Measurements from ENCODE around the gene STRN3. TPM values are rescaled to one million over a fixed set of nuclear protein-coding genes. Genes with fewer than 3 reads are reported as not detected.

STRN3 gene
- total and polyA plus RNA-seq, 8 donors, result 7.3 to 21.5 (median 11.6) TPM

- Histone ChIP-seq H3K4me1 (peaks cover 0 to 12% (median 6%) of the 10 kb centered on the region in 3 donors), H3K27ac (no peak overlapping the region), H3K9me3 (no peaks in the 10 kb centered on the region), H3K27me3 (no peaks in the 10 kb centered on the region), H3K4me3 (no peak overlapping the region), H3K36me3 (no peaks in the 10 kb centered on the region)
- no peak for ATAC-seq
- intact Hi-C loops (cut with DNase I), result no loop called here
- no peak for DNase-seq
- no peak for TF ChIP-seq CTCF (IDR thresholded peaks at IDR 0.05)
- WGBS, 2 donors, result 71 to 78% methylated on average over 1 of the region's 1 CpG
- FAIRE-seq, result no peak
Measured at GRCh38 chr14:31037709-31038221, 11.6 kb upstream of the STRN3 start.

GRCh38 chr14:31036552-31036951 is 10.4 kb upstream of the STRN3 start:
- H3K9me3 ChIP-seq, result no peaks in the 10 kb centered on the region
- peaks cover 0 to 19% (median 6%) of the 10 kb centered on the region in 3 donors for H3K4me1 ChIP-seq
- 98% methylated on average over 4 of the region's 4 CpGs for WGBS, 2 donors
- no peak overlapping the region for H3K27ac ChIP-seq
- no peak overlapping the region for H3K4me3 ChIP-seq
- H3K27me3 ChIP-seq, result no peaks in the 10 kb centered on the region
- no peak for FAIRE-seq
- intact Hi-C loops (cut with DNase I), result no loop called here
- no peak for DNase-seq
- no peak for ATAC-seq
- H3K36me3 ChIP-seq, result no peaks in the 10 kb centered on the region
- no peak for TF ChIP-seq CTCF (IDR thresholded peaks at IDR 0.05)

GRCh38 chr14:31030469-31030868 is 4.3 kb upstream of the STRN3 start:
- ATAC-seq, result no peak
- WGBS, 2 donors, result 83 to 88% methylated on average over 5 of the region's 5 CpGs
- no peak for TF ChIP-seq CTCF (IDR thresholded peaks at IDR 0.05)
- DNase-seq, result no peak
- no peak overlapping the region for H3K27ac ChIP-seq
- H3K36me3 ChIP-seq, result no peaks in the 10 kb centered on the region
- H3K27me3 ChIP-seq, result no peaks in the 10 kb centered on the region
- FAIRE-seq, result no peak
- peaks cover 0 to 27% (median 13%) of the 10 kb centered on the region in 3 donors for H3K4me1 ChIP-seq
- intact Hi-C loops (cut with DNase I), result no loop called here
- H3K4me3 ChIP-seq, result no peak overlapping the region
- H3K9me3 ChIP-seq, result no peaks in the 10 kb centered on the region

GRCh38 chr14:31029016-31029970 is 3.1 kb upstream of the STRN3 start:
- WGBS, 2 donors, result 87 to 90% methylated on average over 3 of the region's 3 CpGs
- intact Hi-C loops (cut with DNase I), result no loop called here
- FAIRE-seq, result no peak

More at GRCh38 chr14:31029016-31029970, 3.1 kb upstream of the STRN3 start:
- H3K4me3 ChIP-seq, result no peak overlapping the region
- H3K27ac ChIP-seq, result no peak overlapping the region
- DNase-seq (no peak), ATAC-seq (no peak)
- no peaks in the 10 kb centered on the region for H3K36me3 ChIP-seq
- H3K27me3 ChIP-seq, result no peaks in the 10 kb centered on the region
- no peaks in the 10 kb centered on the region for H3K9me3 ChIP-seq
- H3K4me1 ChIP-seq, result peaks cover 0 to 27% (median 13%) of the 10 kb centered on the region in 3 donors
- no peak for TF ChIP-seq CTCF (IDR thresholded peaks at IDR 0.05)

Measured in pancreas (tissue), 10 donors.